Activated T-cell treated with anti-CD3 and anti-CD28 coated beads for 4 hours (primary cell): ENCODE measurements around the gene FGD1.
"Not testable (repeated sequence)": the region's sequence is repeated elsewhere in the genome, so short reads cannot be mapped to it uniquely, and the experiment has no call there.

ENCODE experiments used
- DNase-seq: peaks from one replicate; pipeline ENCODE4 v3.0.0-alpha.2; 2020

Gene FGD1

GRCh38 chrX:54495814-54496516 is at the start of gene FGD1:
Gene FGD1, minus strand, starts transcription at chrX:54496234. Its CDS starts 802 bp downstream, at chrX:54495432.
- peak; percentile 17 for DNase-seq

- DNase-seq = not testable (repeated sequence)
Measured at GRCh38 chrX:54542239-54542638, 46.2 kb upstream of the FGD1 start.

GRCh38 chrX:54540289-54540688 is 44.3 kb upstream of the FGD1 start:
- no peak for DNase-seq

- DNase-seq = no peak
Measured at GRCh38 chrX:54534271-54534670, 38.2 kb upstream of the FGD1 start.

- peak; percentile 1 for DNase-seq
Measured at GRCh38 chrX:54530357-54530900, 34.4 kb upstream of the FGD1 start.

GRCh38 chrX:54529552-54530356 is 33.7 kb upstream of the FGD1 start, which contains the start of gene GNL3L:
Gene GNL3L, plus strand, starts transcription at chrX:54530219. Its CDS starts 2,348 bp downstream, at chrX:54532567.
- peak; percentile 56 for DNase-seq

- DNase-seq = no peak
Measured at GRCh38 chrX:54529151-54529550, 33.1 kb upstream of the FGD1 start.

GRCh38 chrX:54509400-54509799 is 13.4 kb upstream of the FGD1 start:
- DNase-seq = no peak

- DNase-seq = no peak
Measured at GRCh38 chrX:54496936-54497335, 902 bp upstream of the FGD1 start.

- no peak for DNase-seq
Measured at GRCh38 chrX:54496517-54496852, 451 bp upstream of the FGD1 start.

- DNase-seq = no peak
Measured at GRCh38 chrX:54494989-54495813, 833 bp downstream of the FGD1 start.

GRCh38 chrX:54494166-54494988 is 1.7 kb downstream of the FGD1 start:
- DNase-seq = no peak

GRCh38 chrX:54492340-54492739 is 3.7 kb downstream of the FGD1 start:
- DNase-seq = no peak

GRCh38 chrX:54489819-54490218 is 6.2 kb downstream of the FGD1 start:
- DNase-seq = not testable (repeated sequence)

GRCh38 chrX:54484666-54485065 is 11.4 kb downstream of the FGD1 start:
- DNase-seq = no peak

GRCh38 chrX:54483946-54484345 is 12.1 kb downstream of the FGD1 start:
- no peak for DNase-seq

GRCh38 chrX:54482839-54483593 is 13.0 kb downstream of the FGD1 start:
- DNase-seq = no peak

GRCh38 chrX:54479136-54480111 is 16.6 kb downstream of the FGD1 start:
- DNase-seq = no peak

- no peak for DNase-seq
Measured at GRCh38 chrX:54473993-54474859, 21.8 kb downstream of the FGD1 start.
